GM12865 (cell line): ENCODE measurements around the gene IL20.

Experiments used
- DNase-seq: peaks from one replicate; pipeline ENCODE4 v3.0.0; 2010; ENCODE audit warnings: low read depth
- H3K4me3 ChIP-seq: 2 replicates; pipeline ENCODE4 v1.5.1; 2011; ENCODE audit warnings: mild to moderate bottlenecking, low read depth, low read length, control low read depth
- TF ChIP-seq, protein P1 (sequence below): IDR thresholded peaks from 2 replicates; pipeline ENCODE4 v1.5.1; 2011; ENCODE audit warnings: low read length, control low read depth, low read depth, inconsistent platforms; ENCODE audit not compliant: insufficient read depth; ENCODE audit errors: missing control alignments

The IL20 gene

DNA sequence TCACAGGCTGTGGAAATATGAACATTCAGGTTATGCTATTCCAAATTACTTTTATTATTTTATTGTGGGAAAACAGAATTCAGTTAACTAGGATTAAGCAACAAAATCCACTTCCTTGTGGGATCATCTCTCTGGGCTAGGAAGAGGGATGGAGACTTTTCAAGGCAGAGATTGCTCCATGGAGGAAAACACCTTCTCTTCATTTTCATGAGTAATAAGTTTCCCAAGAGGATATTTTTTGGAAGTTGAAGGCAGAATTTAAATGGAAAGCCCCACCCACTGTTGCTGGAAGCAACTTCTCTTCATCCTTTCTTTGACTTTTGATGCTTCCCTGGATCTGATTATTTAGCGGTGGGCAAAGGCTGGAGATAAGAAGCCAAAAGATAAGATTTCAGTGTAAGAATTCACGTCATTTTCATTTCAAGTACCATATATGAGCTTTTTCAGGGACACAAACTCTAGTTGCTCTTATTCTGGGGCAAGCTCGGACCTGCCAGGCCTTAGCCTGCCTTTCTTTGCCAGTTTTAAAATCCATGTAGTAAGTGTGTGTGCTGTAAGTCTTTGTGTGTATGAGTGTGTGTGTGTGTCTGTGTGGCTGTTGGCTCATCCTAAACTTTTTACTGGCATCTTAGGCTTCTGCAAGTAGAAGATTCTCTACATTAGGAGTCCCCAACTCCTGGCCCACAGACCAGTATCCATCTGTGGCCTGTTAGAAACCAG is 20.1 kb downstream of the IL20 start:
- H3K4me3 ChIP-seq = no peak overlapping the region
- no peak for DNase-seq
- TF ChIP-seq, protein P1, sequence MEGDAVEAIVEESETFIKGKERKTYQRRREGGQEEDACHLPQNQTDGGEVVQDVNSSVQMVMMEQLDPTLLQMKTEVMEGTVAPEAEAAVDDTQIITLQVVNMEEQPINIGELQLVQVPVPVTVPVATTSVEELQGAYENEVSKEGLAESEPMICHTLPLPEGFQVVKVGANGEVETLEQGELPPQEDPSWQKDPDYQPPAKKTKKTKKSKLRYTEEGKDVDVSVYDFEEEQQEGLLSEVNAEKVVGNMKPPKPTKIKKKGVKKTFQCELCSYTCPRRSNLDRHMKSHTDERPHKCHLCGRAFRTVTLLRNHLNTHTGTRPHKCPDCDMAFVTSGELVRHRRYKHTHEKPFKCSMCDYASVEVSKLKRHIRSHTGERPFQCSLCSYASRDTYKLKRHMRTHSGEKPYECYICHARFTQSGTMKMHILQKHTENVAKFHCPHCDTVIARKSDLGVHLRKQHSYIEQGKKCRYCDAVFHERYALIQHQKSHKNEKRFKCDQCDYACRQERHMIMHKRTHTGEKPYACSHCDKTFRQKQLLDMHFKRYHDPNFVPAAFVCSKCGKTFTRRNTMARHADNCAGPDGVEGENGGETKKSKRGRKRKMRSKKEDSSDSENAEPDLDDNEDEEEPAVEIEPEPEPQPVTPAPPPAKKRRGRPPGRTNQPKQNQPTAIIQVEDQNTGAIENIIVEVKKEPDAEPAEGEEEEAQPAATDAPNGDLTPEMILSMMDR = no peak

DNA sequence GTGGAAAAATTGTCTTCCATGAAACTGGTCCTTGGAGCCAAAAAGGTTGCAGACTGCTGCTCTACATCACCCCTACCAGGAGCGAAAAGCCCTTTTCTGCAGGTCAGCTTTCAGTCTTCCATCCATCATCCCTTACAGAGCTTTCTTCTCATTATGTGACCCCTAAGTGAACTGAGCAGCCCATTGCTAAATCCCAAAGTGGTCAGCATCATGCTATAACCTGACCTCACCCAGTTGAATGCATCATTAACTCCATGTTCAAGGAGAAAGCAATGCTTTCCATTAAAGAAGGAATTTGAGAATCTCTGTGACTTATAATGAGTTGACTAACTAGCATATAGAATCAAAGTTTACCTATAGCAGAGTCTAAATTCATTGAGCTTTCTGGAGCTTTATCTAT is 21.4 kb downstream of the IL20 start:
- TF ChIP-seq, protein P1 = no peak
- H3K4me3 ChIP-seq = no peak overlapping the region
- DNase-seq = no peak

DNA sequence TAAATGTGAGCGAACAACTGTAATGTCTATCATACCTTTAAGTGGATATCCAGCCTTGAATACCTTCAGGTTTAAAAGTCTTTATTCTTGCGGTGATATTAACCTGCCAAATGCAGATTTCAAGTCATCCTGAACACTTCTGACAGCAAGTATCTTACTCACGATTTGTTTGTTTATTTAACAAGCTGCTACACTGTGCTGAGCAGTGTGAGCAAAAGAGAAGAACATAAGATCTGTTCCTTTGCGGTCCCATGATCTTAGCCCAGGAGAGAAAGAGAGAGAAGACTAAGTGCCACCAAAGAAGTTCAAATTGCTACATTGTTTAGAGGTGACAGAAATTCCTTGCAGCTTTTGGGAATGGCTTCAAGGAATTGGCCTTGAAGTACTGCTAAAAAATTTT is 22.3 kb downstream of the IL20 start:
- DNase-seq = no peak

DNA sequence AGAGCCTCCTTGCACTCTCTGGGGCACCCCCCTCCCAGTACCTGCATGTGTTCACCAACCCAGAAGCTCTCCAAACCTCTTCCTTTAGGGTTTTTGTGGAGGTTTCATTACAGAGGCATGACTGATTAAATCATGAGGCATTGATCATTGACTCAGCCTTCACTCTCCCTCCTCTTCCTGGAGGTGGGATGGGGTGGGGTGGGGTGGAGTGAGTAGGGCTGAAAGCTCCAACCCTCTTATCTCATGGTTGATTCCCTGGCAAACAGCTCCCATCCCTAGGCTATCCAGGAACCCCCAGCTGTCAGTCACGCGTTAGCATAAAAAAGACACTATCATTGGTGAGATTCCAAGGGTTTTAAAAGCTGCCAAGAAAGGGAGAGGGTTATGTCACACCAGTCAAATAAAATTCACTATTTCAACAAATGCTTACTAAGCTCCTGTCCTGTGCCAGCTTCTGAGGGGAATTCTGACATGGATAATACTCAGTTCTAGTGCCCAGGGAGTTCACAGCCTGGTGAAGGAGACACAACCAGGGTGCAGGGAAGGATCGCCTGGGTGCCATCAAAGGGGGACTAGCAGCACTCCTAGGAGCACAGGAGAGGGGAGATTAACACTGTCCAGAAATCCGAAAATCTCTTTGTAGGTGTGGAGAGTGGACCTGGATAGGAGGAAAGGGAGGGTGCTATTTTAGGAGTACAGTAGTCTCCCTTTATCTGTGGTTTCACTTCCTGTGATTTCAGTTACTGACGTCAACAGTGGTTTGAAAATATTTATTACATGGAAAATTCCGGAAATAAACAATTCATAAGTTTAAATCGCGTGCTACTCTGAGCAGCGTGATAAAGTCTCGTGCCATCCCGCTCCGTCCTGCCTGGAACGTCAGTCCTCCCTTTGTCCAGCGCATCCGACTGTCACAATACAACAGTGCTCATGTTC is 25.0 kb downstream of the IL20 start:
- H3K4me3 ChIP-seq = no peak overlapping the region
- TF ChIP-seq, protein P1 = no peak
- DNase-seq = no peak

More for the DNA sequence above, 22.3 kb downstream of the IL20 start:
- H3K4me3 ChIP-seq = no peak overlapping the region
- TF ChIP-seq, protein P1 = no peak

DNA sequence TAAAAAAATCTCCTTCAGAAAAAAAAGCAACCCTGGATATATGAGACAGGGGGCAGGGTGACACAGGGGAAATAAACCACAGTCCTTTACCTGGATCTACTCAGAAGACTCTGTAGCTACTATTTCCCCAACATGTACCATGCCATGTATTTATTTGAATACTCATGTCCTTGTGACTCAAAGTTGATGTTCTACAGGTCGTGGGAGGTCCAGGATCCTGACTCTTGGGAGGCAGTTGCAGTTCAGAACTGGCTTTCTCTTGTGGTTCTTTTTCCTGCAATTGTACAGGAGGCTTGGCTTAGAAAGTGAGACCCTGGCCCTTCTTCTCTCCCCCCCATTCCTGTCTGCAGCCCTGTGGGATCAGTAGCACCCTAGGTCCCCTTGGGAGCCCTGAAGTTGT is 26.0 kb downstream of the IL20 start:
- no peak overlapping the region for H3K4me3 ChIP-seq
- TF ChIP-seq, protein P1 = no peak
- DNase-seq = no peak

DNA sequence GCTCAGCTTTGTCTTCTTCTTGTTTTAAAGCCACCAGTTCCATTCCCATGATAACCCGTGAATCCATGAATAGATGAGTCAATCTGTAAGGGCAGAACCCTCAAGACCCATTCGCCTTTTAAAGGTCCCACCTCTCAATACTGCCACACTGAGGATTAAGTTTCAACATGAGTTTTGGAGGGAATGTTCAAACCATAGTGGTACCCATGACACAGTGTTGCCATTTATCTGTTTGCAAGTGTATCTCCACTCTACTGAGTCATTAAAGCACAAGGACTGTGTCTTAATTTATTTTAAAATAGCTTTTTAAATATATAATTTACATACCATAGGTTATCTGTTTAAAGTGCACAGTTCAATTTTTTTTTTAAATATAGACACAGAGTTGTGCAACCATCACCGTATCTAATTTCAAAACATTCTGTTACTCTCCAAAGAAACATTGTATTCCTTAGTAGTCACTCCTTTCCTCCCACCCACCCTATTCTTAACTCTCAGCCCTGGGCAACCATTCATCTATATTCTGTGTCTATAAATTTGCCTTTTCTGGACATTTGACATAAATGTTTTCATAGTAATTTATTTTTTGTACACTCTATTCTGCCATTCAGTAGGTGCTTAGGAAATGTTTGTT is 27.0 kb downstream of the IL20 start:
- TF ChIP-seq, protein P1 = no peak
- DNase-seq = no peak

More for the DNA sequence above, 27.0 kb downstream of the IL20 start:
- no peak overlapping the region for H3K4me3 ChIP-seq
